GM12878 (cell line): Measurements from ENCODE around the gene SQOR.

Source experiments
- EZH2 ChIP-seq: IDR thresholded peaks from 2 replicates; pipeline ENCODE4 v1.6.1; 2012; ENCODE audit warnings: low read depth, mild to moderate bottlenecking, control low read depth, inconsistent platforms, low read length, borderline replicate concordance; ENCODE audit not compliant: control insufficient read depth
- TF ChIP-seq, protein P1 (sequence below), 3 experiments: IDR thresholded peaks in 2 of 3; conservative IDR thresholded peaks in 1 of 3; 2 replicates each; pipeline ENCODE4 v1.5.1; 2011; ENCODE audit warnings: low read depth in 3 of 3, low read length in 3 of 3, mild to moderate bottlenecking in 3 of 3, control low read depth in 2 of 3, moderate library complexity in 2 of 3, inconsistent platforms in 1 of 3, mixed read lengths in 1 of 3; ENCODE audit not compliant: control insufficient read depth in 2 of 3, insufficient read depth in 1 of 3; ENCODE audit errors: extremely low read depth in 1 of 3

- TF ChIP-seq, protein P1, sequence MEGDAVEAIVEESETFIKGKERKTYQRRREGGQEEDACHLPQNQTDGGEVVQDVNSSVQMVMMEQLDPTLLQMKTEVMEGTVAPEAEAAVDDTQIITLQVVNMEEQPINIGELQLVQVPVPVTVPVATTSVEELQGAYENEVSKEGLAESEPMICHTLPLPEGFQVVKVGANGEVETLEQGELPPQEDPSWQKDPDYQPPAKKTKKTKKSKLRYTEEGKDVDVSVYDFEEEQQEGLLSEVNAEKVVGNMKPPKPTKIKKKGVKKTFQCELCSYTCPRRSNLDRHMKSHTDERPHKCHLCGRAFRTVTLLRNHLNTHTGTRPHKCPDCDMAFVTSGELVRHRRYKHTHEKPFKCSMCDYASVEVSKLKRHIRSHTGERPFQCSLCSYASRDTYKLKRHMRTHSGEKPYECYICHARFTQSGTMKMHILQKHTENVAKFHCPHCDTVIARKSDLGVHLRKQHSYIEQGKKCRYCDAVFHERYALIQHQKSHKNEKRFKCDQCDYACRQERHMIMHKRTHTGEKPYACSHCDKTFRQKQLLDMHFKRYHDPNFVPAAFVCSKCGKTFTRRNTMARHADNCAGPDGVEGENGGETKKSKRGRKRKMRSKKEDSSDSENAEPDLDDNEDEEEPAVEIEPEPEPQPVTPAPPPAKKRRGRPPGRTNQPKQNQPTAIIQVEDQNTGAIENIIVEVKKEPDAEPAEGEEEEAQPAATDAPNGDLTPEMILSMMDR (IDR thresholded peaks at IDR 0.05 in 2 of 3, conservative IDR thresholded peaks at IDR 0.05 in 1 of 3; ENCODE audit: control insufficient read depth in 2 of 3, extremely low read depth in 1 of 3, insufficient read depth in 1 of 3, low read depth in 3 of 3, low read length in 3 of 3), result no peak
- no peak for TF ChIP-seq EZH2
These were observed 49.6 kb upstream of the SQOR start for GRCh38 chr15:45585069-45585791.
